ENCODE data around the gene TPRG1L.

The TPRG1L gene

DNA sequence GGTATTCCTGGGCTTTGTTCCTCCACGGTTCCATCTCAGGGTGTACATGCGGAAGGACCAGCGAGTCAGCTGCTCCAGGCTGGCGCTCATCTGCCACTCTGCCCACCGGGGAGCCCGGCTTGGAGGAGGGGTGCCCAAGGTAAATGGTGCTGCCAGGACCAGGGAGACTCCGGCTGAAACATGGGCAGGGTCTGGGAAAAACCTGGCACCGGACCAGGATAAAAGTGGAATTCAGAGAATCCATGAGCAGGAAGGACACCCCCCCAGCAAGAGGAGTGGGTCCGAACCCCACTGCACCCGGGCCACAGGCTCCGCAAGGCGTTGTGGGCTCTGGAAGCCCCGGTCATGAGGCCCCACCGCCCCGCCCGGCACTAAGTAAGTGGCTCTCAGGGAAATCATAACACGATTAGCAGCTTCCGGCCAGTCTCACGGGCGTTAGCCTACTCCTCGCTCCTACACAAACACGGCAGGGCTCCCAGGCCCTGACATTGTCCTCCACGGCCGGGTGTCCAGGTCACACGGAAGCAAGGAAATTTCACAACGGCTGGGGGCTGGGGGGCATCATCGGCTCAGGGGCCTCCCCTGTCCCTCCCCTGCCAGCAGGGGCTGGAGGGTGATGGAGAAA lies 34.6 kb upstream of the TPRG1L start:
- no peak for DNase-seq (ENCODE audit: low read depth in 1 of 2, low spot score in 1 of 2)

DNA sequence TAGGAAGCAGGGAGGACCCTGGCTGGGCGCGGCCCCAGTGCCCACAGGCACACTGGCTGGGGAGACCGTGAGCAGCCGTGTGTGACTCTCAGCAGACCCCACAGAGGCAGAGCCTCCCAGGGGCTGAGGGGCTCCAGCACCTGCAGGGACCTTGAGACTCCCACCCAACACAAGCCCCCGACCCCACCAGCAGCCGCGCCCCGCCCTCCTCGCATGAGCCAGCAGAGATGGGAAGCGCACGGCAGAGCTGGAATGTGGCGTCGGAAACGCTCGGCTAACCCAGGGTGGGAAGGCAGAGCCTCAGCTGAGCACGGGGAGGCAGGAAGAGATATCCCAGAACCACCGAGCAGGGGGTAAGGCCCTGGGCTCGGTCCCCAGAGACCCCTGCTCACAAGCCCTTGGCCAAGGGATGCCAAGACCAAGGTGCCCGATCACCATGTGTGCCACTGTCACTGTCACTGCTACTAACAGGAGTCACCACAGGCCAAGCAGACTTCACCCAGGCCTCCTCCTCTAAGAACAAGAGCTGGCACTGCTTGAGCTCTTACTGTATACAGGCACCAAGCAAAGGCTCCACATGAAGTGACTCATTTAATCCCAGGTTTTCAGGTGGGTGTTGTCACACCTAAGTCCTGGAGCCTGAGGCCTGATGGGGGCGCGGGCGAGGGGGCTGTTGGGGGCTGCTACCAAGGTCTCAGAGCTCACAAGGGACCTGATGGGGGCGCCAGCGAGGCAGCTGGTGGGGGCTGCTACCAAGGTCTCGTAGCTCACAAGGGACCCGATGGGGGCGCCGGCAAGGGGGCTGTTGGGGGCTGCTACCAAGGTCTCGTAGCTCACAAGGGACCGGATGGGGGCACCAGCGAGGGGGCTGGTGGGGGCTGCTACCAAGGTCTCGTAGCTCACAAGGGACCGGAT lies 33.6 kb upstream of the TPRG1L start:
- H3K27ac ChIP-seq (replicated peaks): no peak overlapping the region
- TF ChIP-seq GABPA (IDR thresholded peaks at IDR 0.05; ENCODE audit: low read depth): no peak
- TF ChIP-seq, protein P1, sequence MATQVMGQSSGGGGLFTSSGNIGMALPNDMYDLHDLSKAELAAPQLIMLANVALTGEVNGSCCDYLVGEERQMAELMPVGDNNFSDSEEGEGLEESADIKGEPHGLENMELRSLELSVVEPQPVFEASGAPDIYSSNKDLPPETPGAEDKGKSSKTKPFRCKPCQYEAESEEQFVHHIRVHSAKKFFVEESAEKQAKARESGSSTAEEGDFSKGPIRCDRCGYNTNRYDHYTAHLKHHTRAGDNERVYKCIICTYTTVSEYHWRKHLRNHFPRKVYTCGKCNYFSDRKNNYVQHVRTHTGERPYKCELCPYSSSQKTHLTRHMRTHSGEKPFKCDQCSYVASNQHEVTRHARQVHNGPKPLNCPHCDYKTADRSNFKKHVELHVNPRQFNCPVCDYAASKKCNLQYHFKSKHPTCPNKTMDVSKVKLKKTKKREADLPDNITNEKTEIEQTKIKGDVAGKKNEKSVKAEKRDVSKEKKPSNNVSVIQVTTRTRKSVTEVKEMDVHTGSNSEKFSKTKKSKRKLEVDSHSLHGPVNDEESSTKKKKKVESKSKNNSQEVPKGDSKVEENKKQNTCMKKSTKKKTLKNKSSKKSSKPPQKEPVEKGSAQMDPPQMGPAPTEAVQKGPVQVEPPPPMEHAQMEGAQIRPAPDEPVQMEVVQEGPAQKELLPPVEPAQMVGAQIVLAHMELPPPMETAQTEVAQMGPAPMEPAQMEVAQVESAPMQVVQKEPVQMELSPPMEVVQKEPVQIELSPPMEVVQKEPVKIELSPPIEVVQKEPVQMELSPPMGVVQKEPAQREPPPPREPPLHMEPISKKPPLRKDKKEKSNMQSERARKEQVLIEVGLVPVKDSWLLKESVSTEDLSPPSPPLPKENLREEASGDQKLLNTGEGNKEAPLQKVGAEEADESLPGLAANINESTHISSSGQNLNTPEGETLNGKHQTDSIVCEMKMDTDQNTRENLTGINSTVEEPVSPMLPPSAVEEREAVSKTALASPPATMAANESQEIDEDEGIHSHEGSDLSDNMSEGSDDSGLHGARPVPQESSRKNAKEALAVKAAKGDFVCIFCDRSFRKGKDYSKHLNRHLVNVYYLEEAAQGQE (IDR thresholded peaks at IDR 0.05; ENCODE audit: insufficient replicate concordance, low read depth): no peak
- no peak for TF ChIP-seq SPI1 (IDR thresholded peaks at IDR 0.05; ENCODE audit: borderline replicate concordance, low read depth)
- TF ChIP-seq, protein P2, sequence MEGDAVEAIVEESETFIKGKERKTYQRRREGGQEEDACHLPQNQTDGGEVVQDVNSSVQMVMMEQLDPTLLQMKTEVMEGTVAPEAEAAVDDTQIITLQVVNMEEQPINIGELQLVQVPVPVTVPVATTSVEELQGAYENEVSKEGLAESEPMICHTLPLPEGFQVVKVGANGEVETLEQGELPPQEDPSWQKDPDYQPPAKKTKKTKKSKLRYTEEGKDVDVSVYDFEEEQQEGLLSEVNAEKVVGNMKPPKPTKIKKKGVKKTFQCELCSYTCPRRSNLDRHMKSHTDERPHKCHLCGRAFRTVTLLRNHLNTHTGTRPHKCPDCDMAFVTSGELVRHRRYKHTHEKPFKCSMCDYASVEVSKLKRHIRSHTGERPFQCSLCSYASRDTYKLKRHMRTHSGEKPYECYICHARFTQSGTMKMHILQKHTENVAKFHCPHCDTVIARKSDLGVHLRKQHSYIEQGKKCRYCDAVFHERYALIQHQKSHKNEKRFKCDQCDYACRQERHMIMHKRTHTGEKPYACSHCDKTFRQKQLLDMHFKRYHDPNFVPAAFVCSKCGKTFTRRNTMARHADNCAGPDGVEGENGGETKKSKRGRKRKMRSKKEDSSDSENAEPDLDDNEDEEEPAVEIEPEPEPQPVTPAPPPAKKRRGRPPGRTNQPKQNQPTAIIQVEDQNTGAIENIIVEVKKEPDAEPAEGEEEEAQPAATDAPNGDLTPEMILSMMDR (IDR thresholded peaks at IDR 0.05; ENCODE audit: insufficient read depth, low read length): no peak
- no peak for TF ChIP-seq POLR2AphosphoS5 (IDR thresholded peaks at IDR 0.05; ENCODE audit: low read depth)
- no peaks in the 10 kb centered on the region for H3K27me3 ChIP-seq (ENCODE audit: insufficient read depth, poor library complexity, severe bottlenecking)
- H3K4me3 ChIP-seq (replicated peaks; ENCODE audit: insufficient read depth, low read length): no peak overlapping the region
- no peak for DNase-seq (ENCODE audit: low read depth in 1 of 2, low spot score in 1 of 2)

More for the DNA sequence above, 34.6 kb upstream of the TPRG1L start:
- no peak overlapping the region for H3K27ac ChIP-seq (replicated peaks)
- no peak overlapping the region for H3K4me3 ChIP-seq (replicated peaks; ENCODE audit: insufficient read depth, low read length)
- no peaks in the 10 kb centered on the region for H3K27me3 ChIP-seq (ENCODE audit: insufficient read depth, poor library complexity, severe bottlenecking)
- TF ChIP-seq POLR2AphosphoS5 (IDR thresholded peaks at IDR 0.05; ENCODE audit: low read depth) (no peak), SPI1 (IDR thresholded peaks at IDR 0.05; ENCODE audit: borderline replicate concordance, low read depth) (no peak), GABPA (IDR thresholded peaks at IDR 0.05; ENCODE audit: low read depth) (no peak)
- TF ChIP-seq, protein P2 (IDR thresholded peaks at IDR 0.05; ENCODE audit: insufficient read depth, low read length): no peak
- TF ChIP-seq, protein P1 (IDR thresholded peaks at IDR 0.05; ENCODE audit: insufficient replicate concordance, low read depth): no peak

DNA sequence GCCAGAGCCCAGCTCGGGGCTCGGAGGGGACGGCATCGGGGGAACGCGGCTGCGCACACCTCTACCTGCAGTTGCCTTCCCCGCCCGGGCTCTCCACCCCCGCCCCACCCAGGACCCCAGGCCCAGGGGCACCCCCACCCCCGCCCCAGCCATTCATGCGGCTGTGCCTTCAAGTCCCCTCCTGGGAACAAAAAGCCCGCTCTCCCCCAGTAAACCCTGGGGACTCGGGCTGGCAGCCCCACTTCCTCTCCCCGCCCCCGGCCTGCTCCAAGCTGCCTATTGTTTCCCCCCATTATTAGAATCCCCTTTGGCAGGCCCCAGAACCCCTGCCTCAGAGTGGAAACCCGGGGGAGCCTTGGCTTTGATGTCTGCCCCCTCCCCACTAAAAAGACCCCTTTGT lies 31.5 kb upstream of the TPRG1L start:
- TF ChIP-seq SPI1 (IDR thresholded peaks at IDR 0.05; ENCODE audit: borderline replicate concordance, low read depth): no peak
- TF ChIP-seq, protein P2 (IDR thresholded peaks at IDR 0.05; ENCODE audit: insufficient read depth, low read length): no peak
- no peak for TF ChIP-seq GABPA (IDR thresholded peaks at IDR 0.05; ENCODE audit: low read depth)
- TF ChIP-seq POLR2AphosphoS5 (IDR thresholded peaks at IDR 0.05; ENCODE audit: low read depth): no peak
- TF ChIP-seq, protein P1 (IDR thresholded peaks at IDR 0.05; ENCODE audit: insufficient replicate concordance, low read depth): no peak
- Histone ChIP-seq H3K27me3 (ENCODE audit: insufficient read depth, poor library complexity, severe bottlenecking) (no peaks in the 10 kb centered on the region), H3K27ac (replicated peaks) (no peak overlapping the region), H3K4me3 (replicated peaks; ENCODE audit: insufficient read depth, low read length) (no peak overlapping the region)
- DNase-seq (ENCODE audit: low read depth in 1 of 2, low spot score in 1 of 2): no peak

Data from HL-60 (cell line).